HepG2 (cell line): ENCODE measurements around the gene SLC12A9. TPM values are rescaled to one million over a fixed set of nuclear protein-coding genes. Genes with fewer than 3 reads are reported as not detected.
A peak's percentile ranks its signal among the peaks of the same experiment; 100 is the strongest.

Experiments
- ARID3A ChIP-seq: IDR thresholded peaks from 2 replicates; pipeline ENCODE4 v1.6.1; 2012; ENCODE audit warnings: low read depth, low read length, improper control_type of control experiment
- BCL3 ChIP-seq: sonication (generic); formaldehyde crosslinking; IDR thresholded peaks from 2 replicates; pipeline ENCODE4 v1.5.1; 2020; ENCODE audit warnings: mild to moderate bottlenecking, missing genetic modification reagents, moderate library complexity
- CHD2 ChIP-seq: IDR thresholded peaks from 2 replicates; pipeline ENCODE4 v1.6.1; 2011; ENCODE audit warnings: low read depth, low read length, improper control_type of control experiment
- GMEB1 ChIP-seq: sonication (generic); formaldehyde crosslinking; IDR thresholded peaks from 2 replicates; pipeline ENCODE4 v1.5.1; 2020; ENCODE audit warnings: missing genetic modification reagents, mild to moderate bottlenecking, borderline replicate concordance
- KAT8 ChIP-seq: IDR thresholded peaks from 2 replicates; pipeline ENCODE4 v1.6.1; 2016; ENCODE audit warnings: missing genetic modification reagents, missing compliant biosample characterization
- MYPOP ChIP-seq: sonication (generic); formaldehyde crosslinking; IDR thresholded peaks from 2 replicates; pipeline ENCODE4 v1.8.1; 2023; ENCODE audit warnings: mild to moderate bottlenecking, moderate library complexity, missing genetic modification reagents
- UBTF ChIP-seq: sonication (generic); formaldehyde crosslinking; IDR thresholded peaks from 2 replicates; pipeline ENCODE4 v1.4.0; 2020; ENCODE audit warnings: mild to moderate bottlenecking, missing genetic modification reagents
- ZNF510 ChIP-seq: sonication (generic); formaldehyde crosslinking; IDR thresholded peaks from 2 replicates; pipeline ENCODE4 v1.4.0; 2020; ENCODE audit warnings: low read depth, mild to moderate bottlenecking, missing genetic modification reagents
- ZNF558 ChIP-seq: sonication (generic); formaldehyde crosslinking; IDR thresholded peaks from 2 replicates; pipeline ENCODE4 v1.9.0; 2022; ENCODE audit warnings: mild to moderate bottlenecking, missing genetic modification reagents, borderline replicate concordance
- ZNF770 ChIP-seq: sonication (generic); formaldehyde crosslinking; IDR thresholded peaks from 2 replicates; pipeline ENCODE4 v1.5.0; 2020; ENCODE audit warnings: mild to moderate bottlenecking, missing genetic modification reagents
- polyA plus RNA-seq, 8 experiments: library from polyadenylated mRNA; depleted of rRNA in 3 of 8; stranded (reverse) in 7 of 8; unstranded in 1 of 8; fragments of >200 nt; fragmentation: Illumina TruSeq in 4 of 8; extraction: Trizol in 4 of 8; gene quantifications; 2 replicates each; pipeline versions ENCODE4 v1.2.1 to v1.2.3, GENCODE V29; 2011 to 2016; ENCODE audit warnings: low read depth in 4 of 8, missing spikeins in 1 of 8, mixed read lengths in 1 of 8; ENCODE audit not compliant: insufficient read depth in 1 of 8
- total RNA-seq, 5 experiments: library from RNA; depleted of rRNA; stranded (reverse); fragments of >200 nt; fragmentation: Illumina TruSeq; extraction: Trizol; gene quantifications; 2 replicates each; pipeline ENCODE4 v1.2.3, GENCODE V29; 2016; ENCODE audit warnings: low read depth in 1 of 5

The SLC12A9 gene
- total and polyA plus RNA-seq, 2 of the 13 experiments (the other 11 are each of a cell fraction or from before 2014, with no cell fraction given), result 8.7 to 16.6 TPM

- no peak for TF ChIP-seq ARID3A
- peak; percentile 79 for TF ChIP-seq ZNF770 (CRISPR knock-in tag)
- TF ChIP-seq BCL3 (CRISPR knock-in tag), result peak; percentile 58; the same call in 1 of the 2 replicates
- peak; percentile 34; the same call in 1 of the 2 replicates for TF ChIP-seq ZNF558 (CRISPR knock-in tag)
- peak; percentile 52; the same call in 1 of the 2 replicates for TF ChIP-seq GMEB1 (CRISPR knock-in tag)
- no peak for TF ChIP-seq ZNF510
- peak; percentile 77 for TF ChIP-seq UBTF
- TF ChIP-seq KAT8 (CRISPR knock-in tag), result peak; percentile 60
- 0 out of 2 replicates have a peak, but pooled peaks have one; percentile 81 for TF ChIP-seq MYPOP (CRISPR knock-in tag)
- no peak; the same call in 1 of the 2 replicates for TF ChIP-seq CHD2
Measured at GRCh38 chr7:100827330-100828226, 24.9 kb upstream of the SLC12A9 start, which contains the start of gene EPHB4 (continued).
